A549 (cell line): Measurements from ENCODE around the gene FRMD1.

Experiments
- BHLHE40 ChIP-seq: IDR thresholded peaks from 2 replicates; pipeline ENCODE4 v1.6.1; 2012; ENCODE audit warnings: low read depth, low read length, inconsistent platforms
- CEBPB ChIP-seq, 2 experiments: fragments of >200 bp in 1 of 2; sonication (Bioruptor Twin) in 1 of 2; formaldehyde crosslinking in 1 of 2; IDR thresholded peaks; 2 replicates each; pipeline ENCODE4 v1.6.1; 2012 to 2016
- EP300 ChIP-seq, 2 experiments: fragments of >200 bp; sonication (Bioruptor Twin); formaldehyde crosslinking; IDR thresholded peaks; 2 replicates in 1 of 2; 3 replicates in 1 of 2; pipeline ENCODE4 v1.6.1; 2016 to 2017
- HOXB13 ChIP-seq: fragments of 250-450 bp; sonication (Bioruptor Pico); IDR thresholded peaks from 2 replicates; pipeline ENCODE4 v1.5.0; 2020; ENCODE audit warnings: low read depth, mild to moderate bottlenecking, moderate library complexity
- NFE2L2 ChIP-seq: fragments of 150-350 bp; conservative IDR thresholded peaks from 2 replicates; pipeline ENCODE4 v1.6.1; 2014; ENCODE audit warnings: low read length
- POLR2A ChIP-seq: IDR thresholded peaks from 2 replicates; pipeline ENCODE4 v1.6.1; 2012; ENCODE audit warnings: mild to moderate bottlenecking, low read length
- POLR2AphosphoS2 ChIP-seq: conservative IDR thresholded peaks from 2 replicates; pipeline ENCODE4 v1.6.1; 2012; ENCODE audit warnings: low read length, improper control_type of control experiment, inconsistent platforms
- RCOR1 ChIP-seq: fragments of 150-350 bp; IDR thresholded peaks from 2 replicates; pipeline ENCODE4 v1.6.1; 2014; ENCODE audit warnings: antibody characterized with exemption, low read length, low read depth
- REST ChIP-seq: fragments of 200-600 bp; sonication (generic); IDR thresholded peaks from 2 replicates; pipeline ENCODE4 v1.6.1; 2016; ENCODE audit warnings: antibody characterized with exemption, mild to moderate bottlenecking, moderate library complexity
- RNF2 ChIP-seq: fragments of 200-600 bp; sonication (generic); IDR thresholded peaks from 2 replicates; pipeline ENCODE4 v1.6.1; 2016; ENCODE audit warnings: low read depth, mild to moderate bottlenecking, antibody characterized with exemption, moderate library complexity, borderline replicate concordance
- TP53 ChIP-seq: fragments of 250-450 bp; sonication (Bioruptor Pico); IDR thresholded peaks from 2 replicates; pipeline ENCODE4 v1.5.0; 2021; ENCODE audit warnings: mild to moderate bottlenecking, moderate library complexity
- ZC3H11A ChIP-seq: fragments of 450-650 bp; IDR thresholded peaks from 2 replicates; pipeline ENCODE4 v1.6.1; 2014; ENCODE audit warnings: antibody characterized with exemption, mild to moderate bottlenecking
- ZFP36 ChIP-seq: fragments of 450-650 bp; IDR thresholded peaks from 2 replicates; pipeline ENCODE4 v1.6.1; 2014; ENCODE audit warnings: borderline replicate concordance; ENCODE audit not compliant: partially characterized antibody
- TF ChIP-seq, protein P1 (sequence below): fragments of >200 bp; sonication (Bioruptor Twin); formaldehyde crosslinking; IDR thresholded peaks from 3 replicates; pipeline ENCODE4 v1.5.1; 2016

- TF ChIP-seq, protein P1, sequence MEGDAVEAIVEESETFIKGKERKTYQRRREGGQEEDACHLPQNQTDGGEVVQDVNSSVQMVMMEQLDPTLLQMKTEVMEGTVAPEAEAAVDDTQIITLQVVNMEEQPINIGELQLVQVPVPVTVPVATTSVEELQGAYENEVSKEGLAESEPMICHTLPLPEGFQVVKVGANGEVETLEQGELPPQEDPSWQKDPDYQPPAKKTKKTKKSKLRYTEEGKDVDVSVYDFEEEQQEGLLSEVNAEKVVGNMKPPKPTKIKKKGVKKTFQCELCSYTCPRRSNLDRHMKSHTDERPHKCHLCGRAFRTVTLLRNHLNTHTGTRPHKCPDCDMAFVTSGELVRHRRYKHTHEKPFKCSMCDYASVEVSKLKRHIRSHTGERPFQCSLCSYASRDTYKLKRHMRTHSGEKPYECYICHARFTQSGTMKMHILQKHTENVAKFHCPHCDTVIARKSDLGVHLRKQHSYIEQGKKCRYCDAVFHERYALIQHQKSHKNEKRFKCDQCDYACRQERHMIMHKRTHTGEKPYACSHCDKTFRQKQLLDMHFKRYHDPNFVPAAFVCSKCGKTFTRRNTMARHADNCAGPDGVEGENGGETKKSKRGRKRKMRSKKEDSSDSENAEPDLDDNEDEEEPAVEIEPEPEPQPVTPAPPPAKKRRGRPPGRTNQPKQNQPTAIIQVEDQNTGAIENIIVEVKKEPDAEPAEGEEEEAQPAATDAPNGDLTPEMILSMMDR, result no peak
- no peak for TF ChIP-seq CEBPB (IDR thresholded peaks at IDR 0.05)
- no peak for TF ChIP-seq HOXB13 (CRISPR knock-in tag)
- TF ChIP-seq BHLHE40, result no peak
- no peak for TF ChIP-seq RCOR1
- TF ChIP-seq REST, result no peak
- no peak for TF ChIP-seq POLR2A
- no peak for TF ChIP-seq ZC3H11A
- no peak for TF ChIP-seq NFE2L2
- no peak for TF ChIP-seq RNF2
- TF ChIP-seq ZFP36, result no peak
- TF ChIP-seq TP53, result no peak
- no peak for TF ChIP-seq EP300 (IDR thresholded peaks at IDR 0.05)
- TF ChIP-seq POLR2AphosphoS2, result no peak
These were observed 47.8 kb upstream of the FRMD1 start for GRCh38 chr6:168126566-168127383.
